ENCODE results near the gene SLC16A8.
A peak's percentile ranks its signal among the peaks of the same experiment; 100 is the strongest.
"Not testable (repeated sequence)": the region's sequence is repeated elsewhere in the genome, so short reads cannot be mapped to it uniquely, and the experiment has no call there.

Gene SLC16A8

DNA sequence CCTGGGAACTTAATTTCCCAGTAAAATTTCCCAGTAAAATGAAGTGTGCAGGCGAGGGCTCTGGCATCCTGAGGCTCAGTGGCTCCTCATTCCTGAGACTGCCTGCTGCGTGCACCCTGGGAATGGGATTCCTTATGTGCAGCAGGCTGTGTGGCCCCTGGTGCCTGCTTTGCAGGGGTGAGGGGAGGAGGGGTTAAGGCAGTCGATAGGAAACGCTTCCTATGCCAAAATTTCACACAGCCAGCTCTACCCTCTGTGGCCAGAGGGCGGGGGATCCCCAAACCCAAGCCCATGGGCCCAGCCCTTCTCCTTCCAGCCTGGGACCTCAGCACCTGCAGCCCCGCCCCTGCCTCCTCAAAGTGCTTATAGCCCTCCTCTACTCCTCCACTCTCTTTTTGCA, 38.6 kb upstream of the SLC16A8 start:
- TF ChIP-seq, protein P1, sequence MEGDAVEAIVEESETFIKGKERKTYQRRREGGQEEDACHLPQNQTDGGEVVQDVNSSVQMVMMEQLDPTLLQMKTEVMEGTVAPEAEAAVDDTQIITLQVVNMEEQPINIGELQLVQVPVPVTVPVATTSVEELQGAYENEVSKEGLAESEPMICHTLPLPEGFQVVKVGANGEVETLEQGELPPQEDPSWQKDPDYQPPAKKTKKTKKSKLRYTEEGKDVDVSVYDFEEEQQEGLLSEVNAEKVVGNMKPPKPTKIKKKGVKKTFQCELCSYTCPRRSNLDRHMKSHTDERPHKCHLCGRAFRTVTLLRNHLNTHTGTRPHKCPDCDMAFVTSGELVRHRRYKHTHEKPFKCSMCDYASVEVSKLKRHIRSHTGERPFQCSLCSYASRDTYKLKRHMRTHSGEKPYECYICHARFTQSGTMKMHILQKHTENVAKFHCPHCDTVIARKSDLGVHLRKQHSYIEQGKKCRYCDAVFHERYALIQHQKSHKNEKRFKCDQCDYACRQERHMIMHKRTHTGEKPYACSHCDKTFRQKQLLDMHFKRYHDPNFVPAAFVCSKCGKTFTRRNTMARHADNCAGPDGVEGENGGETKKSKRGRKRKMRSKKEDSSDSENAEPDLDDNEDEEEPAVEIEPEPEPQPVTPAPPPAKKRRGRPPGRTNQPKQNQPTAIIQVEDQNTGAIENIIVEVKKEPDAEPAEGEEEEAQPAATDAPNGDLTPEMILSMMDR (IDR thresholded peaks at IDR 0.05; ENCODE audit: low read length, missing control alignments) = no peak
- H3K4me3 ChIP-seq (replicated peaks; ENCODE audit: low read depth, low read length) = no peak overlapping the region
- DNase-seq (ENCODE audit: low read depth) = no peak

DNA sequence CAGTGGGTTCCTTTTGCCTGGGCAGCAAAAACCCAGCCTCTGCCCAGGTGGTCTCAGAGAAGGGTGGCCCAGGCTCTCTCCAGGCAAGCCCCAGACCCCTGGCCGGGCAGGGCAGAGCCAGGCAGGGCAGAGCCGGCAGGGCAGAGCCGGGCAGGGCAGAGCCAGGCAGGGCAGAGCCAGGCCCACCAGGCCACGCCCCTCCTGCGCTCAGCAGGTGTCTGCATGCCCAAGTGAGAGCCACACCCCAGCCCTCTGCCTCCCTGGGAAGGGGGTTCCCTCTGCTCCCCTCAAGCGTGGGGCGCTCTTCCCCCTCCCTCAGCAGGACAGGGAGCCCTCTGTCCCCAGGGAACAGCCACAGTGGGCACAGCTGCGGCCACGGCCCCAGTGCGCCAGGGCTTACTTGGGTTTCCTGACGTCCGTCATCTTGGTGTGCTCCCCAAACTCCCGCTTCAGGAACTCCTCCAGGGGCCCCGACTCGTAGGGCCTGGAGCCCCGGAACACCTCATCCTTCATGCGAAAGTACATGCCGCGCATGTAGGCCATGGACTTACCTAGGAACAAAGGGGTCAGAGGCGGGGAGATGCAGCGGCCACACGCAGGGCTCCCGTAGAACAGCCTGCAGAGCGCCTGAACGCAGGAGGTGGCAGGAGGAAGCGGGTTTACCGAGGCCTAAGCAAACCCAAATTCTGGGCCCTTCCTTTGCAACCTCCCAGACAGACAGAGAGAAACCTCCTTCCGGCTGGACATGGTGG, 36.6 kb upstream of the SLC16A8 start:
- no peak overlapping the region for H3K4me3 ChIP-seq (replicated peaks; ENCODE audit: low read depth, low read length)
- DNase-seq (ENCODE audit: low read depth) = no peak
- TF ChIP-seq, protein P1 (IDR thresholded peaks at IDR 0.05; ENCODE audit: low read length, missing control alignments) = no peak

DNA sequence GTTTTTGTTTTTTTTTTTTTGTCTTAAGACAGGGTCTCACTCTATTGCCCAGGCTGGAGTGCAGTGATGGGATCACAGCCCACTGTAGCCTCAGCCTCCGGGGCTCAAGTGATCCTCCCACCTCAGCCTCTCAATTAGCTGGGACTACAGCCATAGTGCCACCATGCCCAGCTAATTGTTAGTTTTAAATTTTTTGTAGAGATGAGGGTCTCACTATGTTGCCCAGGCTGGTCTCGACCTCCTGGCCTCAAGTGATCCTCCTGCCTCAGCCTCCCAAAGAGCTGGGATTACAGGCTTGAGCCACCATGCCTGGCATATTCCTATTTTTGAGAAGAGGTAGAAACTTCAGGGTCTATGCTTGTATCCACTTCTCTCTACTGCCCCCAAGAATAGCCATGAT, 34.8 kb upstream of the SLC16A8 start:
- DNase-seq (ENCODE audit: low read depth) = not testable (repeated sequence)

DNA sequence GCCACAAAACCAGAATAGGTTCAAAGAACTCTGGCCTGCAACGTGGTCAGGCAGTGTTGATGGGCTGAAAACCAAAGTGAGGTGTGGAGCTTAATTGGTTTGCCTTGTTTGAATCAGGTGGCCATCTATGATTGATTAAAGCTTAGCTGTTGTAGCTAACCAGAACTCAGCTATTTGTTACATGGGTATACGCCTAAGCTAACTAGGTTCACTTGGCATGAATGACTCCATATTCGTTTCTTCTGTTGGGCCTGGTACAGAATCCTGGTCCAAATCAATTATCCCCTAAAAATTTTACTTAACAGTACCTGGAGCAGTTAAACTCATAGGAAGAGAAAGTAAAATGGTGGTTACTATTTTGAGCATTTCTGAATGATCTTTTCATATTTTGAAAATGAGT, 34.2 kb upstream of the SLC16A8 start:
- TF ChIP-seq, protein P1 (IDR thresholded peaks at IDR 0.05; ENCODE audit: low read length, missing control alignments) = no peak
- no peak overlapping the region for H3K4me3 ChIP-seq (replicated peaks; ENCODE audit: low read depth, low read length)
- no peak for DNase-seq (ENCODE audit: low read depth)

More for the DNA sequence above, 34.8 kb upstream of the SLC16A8 start:
- not testable (repeated sequence) for H3K4me3 ChIP-seq (replicated peaks; ENCODE audit: low read depth, low read length)

DNA sequence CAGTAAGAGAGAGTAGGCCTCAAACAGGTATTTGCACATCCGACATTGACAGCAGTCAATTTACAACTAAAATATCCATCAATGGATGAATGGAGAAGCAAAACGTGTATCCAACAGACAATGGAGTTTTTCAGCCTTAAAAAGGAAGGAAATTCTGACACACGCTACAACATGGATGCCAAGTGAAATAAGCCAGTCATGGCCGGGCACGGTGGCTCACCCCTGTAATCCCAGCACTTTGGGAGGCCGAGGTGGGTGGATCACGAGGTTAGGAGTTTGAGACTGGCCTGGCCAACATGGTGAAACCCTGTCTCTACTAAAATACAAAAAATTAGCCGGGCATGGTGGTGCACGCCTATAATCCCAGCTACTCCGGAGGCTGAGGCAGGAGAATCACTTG, 33.6 kb upstream of the SLC16A8 start:
- not testable (repeated sequence) for DNase-seq (ENCODE audit: low read depth); H3K4me3 ChIP-seq (replicated peaks; ENCODE audit: low read depth, low read length)

DNA sequence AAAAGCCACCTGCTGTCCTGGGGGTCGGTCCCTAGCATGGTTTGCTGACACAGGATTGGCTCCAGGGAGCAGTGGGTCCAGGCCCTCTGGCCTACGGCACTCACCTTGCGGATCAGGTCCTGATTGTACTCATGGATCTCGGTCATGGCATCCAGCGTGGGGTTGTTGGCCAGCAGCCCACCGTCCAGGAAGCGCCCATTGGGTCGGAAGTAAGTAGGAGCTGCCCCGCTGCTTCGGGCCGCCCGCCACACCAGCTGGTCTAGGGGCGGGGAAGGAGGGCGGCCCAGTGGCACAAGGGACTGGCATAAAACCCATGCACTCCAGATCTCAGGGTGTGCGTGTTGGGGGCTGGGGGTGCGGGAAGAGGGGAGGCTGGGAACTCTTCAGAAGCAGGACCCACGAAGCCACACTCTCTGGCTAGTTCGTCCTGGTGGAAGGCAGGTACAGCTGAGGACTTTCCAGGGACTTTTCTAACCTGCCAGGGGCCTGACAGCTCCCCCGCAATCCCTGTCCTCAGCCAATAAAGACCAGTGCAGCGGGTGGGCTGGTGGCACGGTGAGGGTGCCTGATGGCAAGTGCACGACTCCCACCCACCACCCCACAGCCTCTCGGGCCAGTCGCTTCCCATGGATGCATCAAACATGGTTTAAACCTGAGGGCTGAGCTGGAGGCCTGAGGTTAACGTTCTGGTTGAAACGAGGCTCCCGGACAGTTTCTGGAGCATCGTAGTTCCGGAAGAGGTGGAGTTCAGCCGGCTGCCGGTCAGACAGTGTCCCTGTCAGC, 31.6 kb upstream of the SLC16A8 start:
- TF ChIP-seq, protein P1 (IDR thresholded peaks at IDR 0.05; ENCODE audit: low read length, missing control alignments) = no peak
- no peak overlapping the region for H3K4me3 ChIP-seq (replicated peaks; ENCODE audit: low read depth, low read length)
- no peak for DNase-seq (ENCODE audit: low read depth)

DNA sequence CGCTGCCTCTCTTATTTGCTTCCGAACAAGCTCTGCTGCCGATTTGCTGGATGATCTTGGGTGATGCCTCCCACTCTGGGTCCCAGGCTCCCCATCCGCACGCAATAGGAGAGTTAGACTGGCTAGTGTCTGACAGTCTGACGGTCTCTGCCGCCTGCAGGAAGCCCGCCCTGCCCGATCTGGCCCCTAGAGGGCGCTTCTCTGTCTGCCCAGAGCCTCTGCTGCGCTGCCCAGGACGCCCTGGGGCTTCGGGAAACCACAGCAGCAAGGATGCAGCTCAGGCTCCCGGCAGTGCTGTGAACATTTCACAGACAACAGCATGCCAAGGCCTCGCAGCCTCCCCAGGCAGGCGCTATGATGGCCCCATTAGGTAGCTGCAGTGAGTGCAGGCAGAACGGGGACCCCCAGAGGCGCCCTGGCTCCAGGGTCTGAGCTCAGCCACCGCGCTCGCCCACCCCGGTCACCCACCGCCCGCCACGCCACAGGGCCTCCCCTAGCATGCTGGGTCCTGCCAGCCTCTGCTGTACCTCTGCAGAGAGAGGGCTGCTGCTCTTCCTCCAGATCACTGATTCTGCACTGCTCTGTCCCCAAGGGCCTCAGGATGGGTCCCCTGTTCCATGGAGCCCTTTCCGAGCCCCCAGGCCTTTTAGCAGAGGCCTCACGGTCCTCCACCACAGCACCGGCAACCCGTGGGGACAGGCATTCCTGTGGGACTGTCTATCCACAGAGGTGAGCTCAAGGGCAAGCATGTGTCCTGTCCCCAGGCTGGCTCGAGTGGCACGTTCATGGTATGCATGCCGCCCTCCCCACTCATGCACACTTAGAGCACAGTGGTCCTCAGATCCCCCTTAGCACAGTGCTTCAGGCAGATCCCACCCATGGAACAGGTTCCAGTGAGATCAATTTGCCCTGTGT, 30.8 kb upstream of the SLC16A8 start:
- peak; percentile 86 for DNase-seq (ENCODE audit: low read depth)
- TF ChIP-seq, protein P1 (IDR thresholded peaks at IDR 0.05; ENCODE audit: low read length, missing control alignments) = peak; percentile 94
- no peak overlapping the region for H3K4me3 ChIP-seq (replicated peaks; ENCODE audit: low read depth, low read length)

Measured in fibroblast of pulmonary artery (primary cell).